ENCODE data around the gene ABCG1. TPM values are rescaled to one million over a fixed set of nuclear protein-coding genes. Genes with fewer than 3 reads are reported as not detected.

ABCG1 gene
- total RNA-seq, 4 donors from 2014 or later = 3.4 to 43.3 (median 10.3) TPM

DNA sequence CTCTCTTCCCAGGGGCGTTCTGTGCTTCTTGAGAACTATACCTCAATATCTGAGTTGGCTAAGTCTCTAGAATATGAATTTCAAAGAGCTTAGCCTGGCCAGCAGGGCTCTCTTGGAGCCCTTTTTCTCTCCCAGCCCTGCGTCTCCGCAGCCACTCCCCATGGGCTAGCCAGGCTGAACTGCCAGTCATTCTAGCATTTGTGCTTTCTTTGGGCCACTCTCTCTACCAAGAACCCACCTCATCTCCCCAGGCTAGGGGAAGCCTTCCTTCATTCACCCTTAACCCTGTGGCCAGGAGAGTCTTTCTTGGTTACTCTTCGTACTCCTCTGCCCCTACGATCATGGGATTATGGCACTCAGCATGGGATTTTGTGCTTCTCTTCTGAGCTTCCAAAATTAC, 18.2 kb downstream of the ABCG1 start:
- no peak for DNase-seq
- Histone ChIP-seq H3K9me3 (no peaks in the 10 kb centered on the region), H3K4me1 (peaks cover 56 to 63% of the 10 kb centered on the region in 2 donors), H3K36me3 (no peaks in the 10 kb centered on the region), H3K27me3 (no peaks in the 10 kb centered on the region), H3K4me3 (no peak overlapping the region), H3K27ac (peak overlapping the region; percentile 89 to 99 (median 93))
- in situ Hi-C loops (cut with MboI; ENCODE audit: low sequenced_read_pairs in 4 of 4) = no loop called here
- intact Hi-C loops (cut with DNase I; ENCODE audit: low total_unique reads) = loop anchor here (5.0 to 10.0 kb wide), 3 partner anchors 145 to 282 kb away; partner anchors contain the start of genes C2CD2 and ZBTB21
- no peak for ATAC-seq
- TF ChIP-seq POLR2A (IDR thresholded peaks at IDR 0.05) = no peak
- TF ChIP-seq, protein P1, sequence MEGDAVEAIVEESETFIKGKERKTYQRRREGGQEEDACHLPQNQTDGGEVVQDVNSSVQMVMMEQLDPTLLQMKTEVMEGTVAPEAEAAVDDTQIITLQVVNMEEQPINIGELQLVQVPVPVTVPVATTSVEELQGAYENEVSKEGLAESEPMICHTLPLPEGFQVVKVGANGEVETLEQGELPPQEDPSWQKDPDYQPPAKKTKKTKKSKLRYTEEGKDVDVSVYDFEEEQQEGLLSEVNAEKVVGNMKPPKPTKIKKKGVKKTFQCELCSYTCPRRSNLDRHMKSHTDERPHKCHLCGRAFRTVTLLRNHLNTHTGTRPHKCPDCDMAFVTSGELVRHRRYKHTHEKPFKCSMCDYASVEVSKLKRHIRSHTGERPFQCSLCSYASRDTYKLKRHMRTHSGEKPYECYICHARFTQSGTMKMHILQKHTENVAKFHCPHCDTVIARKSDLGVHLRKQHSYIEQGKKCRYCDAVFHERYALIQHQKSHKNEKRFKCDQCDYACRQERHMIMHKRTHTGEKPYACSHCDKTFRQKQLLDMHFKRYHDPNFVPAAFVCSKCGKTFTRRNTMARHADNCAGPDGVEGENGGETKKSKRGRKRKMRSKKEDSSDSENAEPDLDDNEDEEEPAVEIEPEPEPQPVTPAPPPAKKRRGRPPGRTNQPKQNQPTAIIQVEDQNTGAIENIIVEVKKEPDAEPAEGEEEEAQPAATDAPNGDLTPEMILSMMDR (IDR thresholded peaks at IDR 0.05 in 4 of 5, conservative IDR thresholded peaks at IDR 0.05 in 1 of 5) = no peak

DNA sequence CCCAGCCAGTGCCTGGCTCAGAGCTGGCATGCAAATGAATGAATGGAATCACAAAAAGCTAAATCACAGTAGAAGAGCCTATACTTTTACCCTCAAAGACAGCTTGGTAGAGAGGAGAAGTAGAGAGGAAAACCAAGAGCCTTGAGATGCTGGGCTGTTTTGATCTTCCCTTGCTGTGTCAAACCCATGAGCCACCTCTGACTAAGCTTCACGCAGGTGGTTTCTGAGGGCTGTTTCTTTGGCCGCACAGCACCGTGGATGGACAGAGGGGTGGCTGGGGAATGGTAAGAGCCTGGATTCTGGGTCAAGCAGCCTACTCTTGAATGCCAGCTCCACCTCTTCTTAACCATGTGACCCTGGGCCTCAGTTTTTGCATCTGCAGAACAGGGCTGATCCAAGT, 18.6 kb downstream of the ABCG1 start:
- Histone ChIP-seq H3K4me3 (no peak overlapping the region), H3K9me3 (no peaks in the 10 kb centered on the region), H3K27me3 (no peaks in the 10 kb centered on the region), H3K36me3 (no peaks in the 10 kb centered on the region), H3K27ac (peak overlapping the region; percentile 89 to 99 (median 93)), H3K4me1 (peaks cover 52 to 59% of the 10 kb centered on the region in 2 donors)
- no peak for DNase-seq
- TF ChIP-seq, protein P1 (IDR thresholded peaks at IDR 0.05 in 4 of 5, conservative IDR thresholded peaks at IDR 0.05 in 1 of 5) = no peak
- TF ChIP-seq POLR2A (IDR thresholded peaks at IDR 0.05) = no peak
- intact Hi-C loops (cut with DNase I; ENCODE audit: low total_unique reads) = loop anchor here (5.0 to 10.0 kb wide), 3 partner anchors 145 to 283 kb away; partner anchors contain the start of genes C2CD2 and ZBTB21
- no peak for ATAC-seq
- in situ Hi-C loops (cut with MboI; ENCODE audit: low sequenced_read_pairs in 4 of 4) = no loop called here

DNA sequence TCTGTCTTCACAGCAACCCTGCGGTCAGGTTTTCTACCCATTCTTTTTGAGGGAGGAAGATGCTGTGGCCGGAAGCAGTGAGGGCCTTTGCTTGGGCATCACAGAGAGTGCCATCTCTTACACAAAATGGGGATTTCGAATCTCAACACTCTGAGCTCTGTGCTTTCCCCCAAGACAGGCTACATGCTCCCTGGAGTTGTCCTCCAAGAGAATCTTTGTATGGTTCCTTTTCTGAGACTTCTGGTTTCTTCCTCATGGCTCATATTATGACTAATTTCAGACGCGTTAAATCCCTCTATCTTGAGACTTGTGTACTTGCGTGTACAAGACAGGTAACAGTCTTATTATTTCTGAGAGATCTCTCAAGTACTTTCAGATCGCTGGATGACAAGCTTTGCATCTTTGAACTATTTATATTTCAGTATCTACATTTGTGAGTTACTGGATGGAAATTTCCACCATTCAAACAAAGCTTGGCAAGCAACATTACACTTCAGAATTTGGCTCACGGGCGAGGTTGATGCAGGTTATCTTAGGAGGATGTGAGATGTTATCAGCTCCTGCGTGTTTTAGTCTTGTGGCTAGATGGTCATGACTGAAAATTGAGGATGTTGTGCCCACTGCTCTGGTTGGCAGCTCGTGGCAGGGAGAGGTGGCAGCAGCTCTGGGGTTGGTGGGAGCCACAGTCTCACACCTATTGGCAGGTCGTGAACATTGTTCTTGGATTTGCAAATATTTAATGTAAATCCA, 19.4 kb downstream of the ABCG1 start:
- peaks cover 49 to 52% of the 10 kb centered on the region in 2 donors for H3K4me1 ChIP-seq
- no peak for TF ChIP-seq POLR2A (IDR thresholded peaks at IDR 0.05)
- TF ChIP-seq, protein P1 (IDR thresholded peaks at IDR 0.05 in 4 of 5, conservative IDR thresholded peaks at IDR 0.05 in 1 of 5) = no peak
- H3K27me3 ChIP-seq = no peaks in the 10 kb centered on the region
- H3K4me3 ChIP-seq = no peak overlapping the region
- in situ Hi-C loops (cut with MboI; ENCODE audit: low sequenced_read_pairs in 4 of 4) = no loop called here
- ATAC-seq (no peak), DNase-seq (no peak)
- peak overlapping the region in 3 of 4 donors; percentile 47 to 99 (median 93) for H3K27ac ChIP-seq
- H3K36me3 ChIP-seq = no peaks in the 10 kb centered on the region
- H3K9me3 ChIP-seq = no peaks in the 10 kb centered on the region
- intact Hi-C loops (cut with DNase I; ENCODE audit: low total_unique reads) = loop anchor here (5.0 to 10.0 kb wide), 3 partner anchors 146 to 284 kb away; partner anchors contain the start of genes C2CD2 and ZBTB21

DNA sequence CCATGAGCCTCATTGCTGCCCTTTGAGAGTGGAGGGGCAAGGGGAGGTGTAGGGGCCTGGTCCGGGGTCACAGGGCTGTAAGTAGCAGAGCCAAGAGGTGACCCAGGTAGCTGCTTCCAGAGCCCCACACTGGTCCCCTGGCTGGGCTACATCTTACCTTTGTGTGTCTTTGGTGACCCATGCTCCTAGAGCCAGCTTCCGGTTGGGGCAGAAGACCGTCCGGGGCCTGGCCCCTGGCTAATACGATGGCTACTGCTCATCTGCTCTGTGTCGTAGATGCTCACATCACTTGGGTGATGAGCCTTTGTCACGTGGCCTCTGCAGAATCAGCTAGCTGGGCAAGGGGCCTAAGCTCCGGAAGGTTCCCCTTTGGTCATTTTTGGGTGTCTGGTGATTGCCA, 20.6 kb downstream of the ABCG1 start:
- in situ Hi-C loops (cut with MboI; ENCODE audit: low sequenced_read_pairs in 4 of 4) = no loop called here
- ATAC-seq (no peak), DNase-seq (no peak)
- Histone ChIP-seq H3K27me3 (no peaks in the 10 kb centered on the region), H3K9me3 (no peaks in the 10 kb centered on the region), H3K4me1 (peaks cover 37 to 40% of the 10 kb centered on the region in 2 donors), H3K27ac (peak overlapping the region in 1 of 4 donors; percentile 7), H3K4me3 (no peak overlapping the region), H3K36me3 (no peaks in the 10 kb centered on the region)
- intact Hi-C loops (cut with DNase I; ENCODE audit: low total_unique reads) = loop anchor here (5.0 to 10.0 kb wide), 3 partner anchors 147 to 285 kb away; partner anchors contain the start of genes C2CD2 and ZBTB21
- no peak for TF ChIP-seq POLR2A (IDR thresholded peaks at IDR 0.05)
- TF ChIP-seq, protein P1 (IDR thresholded peaks at IDR 0.05 in 4 of 5, conservative IDR thresholded peaks at IDR 0.05 in 1 of 5) = no peak
